ENCODE results near the gene HECTD4. TPM values are rescaled to one million over a fixed set of nuclear protein-coding genes. Genes with fewer than 3 reads are reported as not detected.

Gene HECTD4
- total RNA-seq, 1 donor from 2014 or later: 47.9 TPM

DNA sequence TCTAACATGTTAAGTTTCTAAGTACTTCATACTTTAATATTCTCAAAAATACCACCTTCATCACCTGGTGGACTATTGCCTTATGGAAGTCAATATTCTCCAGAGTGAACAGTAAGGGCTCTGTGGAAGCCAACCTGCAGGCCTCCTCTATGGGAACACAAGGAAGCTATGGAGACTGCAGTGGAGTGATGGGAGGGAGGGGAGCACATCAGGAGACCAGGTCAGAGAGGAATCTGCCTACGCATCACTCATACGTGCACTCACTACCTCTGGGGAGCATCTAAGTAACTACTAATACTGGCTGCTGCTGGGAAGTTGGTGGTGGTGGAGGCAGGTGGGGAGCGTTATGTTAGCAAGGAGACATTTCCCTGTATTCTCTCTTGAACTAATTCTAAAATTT, 19.9 kb downstream of the HECTD4 start:
- Mint-ChIP-seq H3K4me3 (ENCODE audit: unreplicated experiment) (no peak overlapping the region), H3K27ac (ENCODE audit: unreplicated experiment) (no peak overlapping the region), H3K9me3 (ENCODE audit: unreplicated experiment) (no peaks in the 10 kb centered on the region), H3K27me3 (ENCODE audit: unreplicated experiment) (peaks cover 2% of the 10 kb centered on the region), H3K36me3 (ENCODE audit: low read depth, unreplicated experiment) (no peaks in the 10 kb centered on the region), H3K4me1 (ENCODE audit: unreplicated experiment) (peaks cover 1% of the 10 kb centered on the region)
- DNase-seq (ENCODE audit: low spot score): no peak
- TF ChIP-seq, protein P1, sequence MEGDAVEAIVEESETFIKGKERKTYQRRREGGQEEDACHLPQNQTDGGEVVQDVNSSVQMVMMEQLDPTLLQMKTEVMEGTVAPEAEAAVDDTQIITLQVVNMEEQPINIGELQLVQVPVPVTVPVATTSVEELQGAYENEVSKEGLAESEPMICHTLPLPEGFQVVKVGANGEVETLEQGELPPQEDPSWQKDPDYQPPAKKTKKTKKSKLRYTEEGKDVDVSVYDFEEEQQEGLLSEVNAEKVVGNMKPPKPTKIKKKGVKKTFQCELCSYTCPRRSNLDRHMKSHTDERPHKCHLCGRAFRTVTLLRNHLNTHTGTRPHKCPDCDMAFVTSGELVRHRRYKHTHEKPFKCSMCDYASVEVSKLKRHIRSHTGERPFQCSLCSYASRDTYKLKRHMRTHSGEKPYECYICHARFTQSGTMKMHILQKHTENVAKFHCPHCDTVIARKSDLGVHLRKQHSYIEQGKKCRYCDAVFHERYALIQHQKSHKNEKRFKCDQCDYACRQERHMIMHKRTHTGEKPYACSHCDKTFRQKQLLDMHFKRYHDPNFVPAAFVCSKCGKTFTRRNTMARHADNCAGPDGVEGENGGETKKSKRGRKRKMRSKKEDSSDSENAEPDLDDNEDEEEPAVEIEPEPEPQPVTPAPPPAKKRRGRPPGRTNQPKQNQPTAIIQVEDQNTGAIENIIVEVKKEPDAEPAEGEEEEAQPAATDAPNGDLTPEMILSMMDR (IDR thresholded peaks at IDR 0.05; ENCODE audit: unreplicated experiment): no peak

DNA sequence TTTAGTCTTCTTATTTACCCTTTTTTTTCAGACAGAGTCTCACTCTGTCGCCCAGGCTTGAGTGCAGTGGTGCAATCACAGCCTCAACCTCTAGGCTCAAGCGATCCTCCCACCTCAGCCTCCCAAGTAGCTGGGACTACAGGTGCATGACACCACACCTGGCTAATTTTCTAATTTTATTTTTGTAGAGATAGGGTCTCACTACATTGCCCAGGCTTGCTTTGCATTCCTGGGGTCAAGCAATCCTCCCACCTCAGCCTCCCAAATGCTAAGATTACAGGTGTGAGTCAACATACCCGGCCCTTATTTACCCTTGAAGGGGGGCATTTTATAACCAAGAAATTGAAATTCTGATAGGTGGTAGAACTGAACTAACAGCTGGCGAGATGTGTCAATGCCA, 21.0 kb downstream of the HECTD4 start:
- Mint-ChIP-seq H3K27ac (ENCODE audit: unreplicated experiment) (no peak overlapping the region), H3K36me3 (ENCODE audit: low read depth, unreplicated experiment) (no peaks in the 10 kb centered on the region), H3K4me1 (ENCODE audit: unreplicated experiment) (peaks cover 5% of the 10 kb centered on the region), H3K9me3 (ENCODE audit: unreplicated experiment) (no peaks in the 10 kb centered on the region), H3K4me3 (ENCODE audit: unreplicated experiment) (no peak overlapping the region), H3K27me3 (ENCODE audit: unreplicated experiment) (peaks cover 3% of the 10 kb centered on the region)
- DNase-seq (ENCODE audit: low spot score): no peak
- TF ChIP-seq, protein P1 (IDR thresholded peaks at IDR 0.05; ENCODE audit: unreplicated experiment): no peak

DNA sequence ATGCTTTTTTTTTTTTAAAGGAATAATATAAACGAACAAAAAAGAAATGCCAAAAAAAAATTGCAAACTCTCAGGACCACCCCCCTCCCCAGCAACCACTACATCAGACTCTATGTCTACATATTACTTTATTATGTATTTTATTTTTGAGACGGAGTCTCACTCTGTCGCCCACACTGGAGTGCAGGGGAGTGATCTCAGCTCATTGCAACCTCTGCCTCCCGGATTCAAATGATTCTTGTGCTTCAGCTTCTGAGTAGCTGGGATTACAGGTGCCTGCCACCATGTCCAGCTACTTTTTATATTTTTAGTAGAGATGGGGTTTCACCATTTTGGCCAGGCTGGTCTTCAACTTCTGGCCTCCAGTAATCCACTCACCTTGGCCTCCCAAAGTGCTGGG, 22.9 kb downstream of the HECTD4 start:
- TF ChIP-seq, protein P1 (IDR thresholded peaks at IDR 0.05; ENCODE audit: unreplicated experiment): no peak
- no peak for DNase-seq (ENCODE audit: low spot score)
- no peak overlapping the region for H3K27ac Mint-ChIP-seq (ENCODE audit: unreplicated experiment)
- no peaks in the 10 kb centered on the region for H3K9me3 Mint-ChIP-seq (ENCODE audit: unreplicated experiment)
- peaks cover 2% of the 10 kb centered on the region for H3K27me3 Mint-ChIP-seq (ENCODE audit: unreplicated experiment)
- peaks cover 5% of the 10 kb centered on the region for H3K4me1 Mint-ChIP-seq (ENCODE audit: unreplicated experiment)
- no peak overlapping the region for H3K4me3 Mint-ChIP-seq (ENCODE audit: unreplicated experiment)
- H3K36me3 Mint-ChIP-seq (ENCODE audit: low read depth, unreplicated experiment): no peaks in the 10 kb centered on the region

DNA sequence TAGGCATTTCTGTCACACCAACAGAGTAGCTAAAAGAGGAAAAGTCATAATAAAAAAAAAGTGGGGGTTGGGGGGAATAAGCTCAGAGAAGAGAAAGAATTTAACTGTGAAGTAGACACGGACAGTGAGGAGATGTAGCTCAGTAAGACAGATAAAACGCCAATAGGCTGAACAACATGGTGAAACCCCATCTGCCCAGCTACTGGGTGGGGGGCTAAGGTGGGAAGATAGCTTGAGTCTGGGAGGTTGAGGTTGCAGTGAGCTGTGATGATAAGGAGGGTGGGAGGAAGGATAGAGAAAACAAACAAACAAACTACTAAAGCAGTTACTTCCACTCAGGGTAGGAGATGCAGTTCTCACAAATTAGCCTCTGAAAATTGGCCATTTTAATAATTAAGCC, 25.0 kb downstream of the HECTD4 start:
- peaks cover 2% of the 10 kb centered on the region for H3K27me3 Mint-ChIP-seq (ENCODE audit: unreplicated experiment)
- H3K4me1 Mint-ChIP-seq (ENCODE audit: unreplicated experiment): peaks cover 5% of the 10 kb centered on the region
- H3K4me3 Mint-ChIP-seq (ENCODE audit: unreplicated experiment): no peak overlapping the region
- H3K36me3 Mint-ChIP-seq (ENCODE audit: low read depth, unreplicated experiment): no peaks in the 10 kb centered on the region
- DNase-seq (ENCODE audit: low spot score): no peak
- no peaks in the 10 kb centered on the region for H3K9me3 Mint-ChIP-seq (ENCODE audit: unreplicated experiment)
- TF ChIP-seq, protein P1 (IDR thresholded peaks at IDR 0.05; ENCODE audit: unreplicated experiment): no peak
- no peak overlapping the region for H3K27ac Mint-ChIP-seq (ENCODE audit: unreplicated experiment)

DNA sequence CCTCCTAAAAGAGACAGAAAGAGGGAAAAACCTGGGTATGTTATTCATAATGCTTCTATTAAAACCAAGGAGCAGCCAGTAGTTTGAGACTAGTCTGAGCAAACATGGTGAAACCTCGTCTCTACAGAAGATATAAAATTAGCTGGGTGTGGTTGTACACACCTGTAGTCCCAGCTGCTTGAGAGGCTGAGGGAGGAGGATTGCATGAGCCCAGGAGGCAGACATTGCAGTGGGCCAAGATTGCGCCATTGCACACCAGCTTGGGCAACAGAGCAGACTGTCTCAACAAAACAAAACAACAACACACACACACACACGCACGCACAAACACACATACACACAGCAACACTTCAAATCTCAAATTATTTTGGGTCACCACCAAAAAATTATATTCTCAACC, 27.8 kb downstream of the HECTD4 start:
- Mint-ChIP-seq H3K36me3 (ENCODE audit: low read depth, unreplicated experiment) (no peaks in the 10 kb centered on the region), H3K27ac (ENCODE audit: unreplicated experiment) (no peak overlapping the region), H3K9me3 (ENCODE audit: unreplicated experiment) (no peaks in the 10 kb centered on the region), H3K4me3 (ENCODE audit: unreplicated experiment) (no peak overlapping the region), H3K27me3 (ENCODE audit: unreplicated experiment) (peaks cover 2% of the 10 kb centered on the region), H3K4me1 (ENCODE audit: unreplicated experiment) (peaks cover 5% of the 10 kb centered on the region)
- no peak for DNase-seq (ENCODE audit: low spot score)
- TF ChIP-seq, protein P1 (IDR thresholded peaks at IDR 0.05; ENCODE audit: unreplicated experiment): no peak
